Activated naive CD4-positive, alpha-beta T cell treated with anti-CD3 and anti-CD28 coated beads, Interleukin-2, amount 10 ng/mL, durations not matched to agents 7 days and 5 days (primary cell): ENCODE measurements around the gene NGF.

ENCODE experiments used
- CTCF ChIA-PET: fragments of 350-600 bp; sonication (Branson Sonifier 250); formaldehyde crosslinking; loops from one replicate; lab custom pipeline; 2021; ENCODE audit warnings: antibody characterized with exemption; lab: Charles Lee
- DNase-seq: peaks from one replicate; pipeline ENCODE4 v3.0.0-alpha.2; 2020
- H3K27ac Mint-ChIP-seq: one replicate; pipeline ENCODE4 v1.8.0; 2021; ENCODE audit warnings: mild to moderate bottlenecking, moderate library complexity, mixed read lengths
- H3K27me3 Mint-ChIP-seq: one replicate; pipeline ENCODE4 v1.8.0; 2021; ENCODE audit warnings: mild to moderate bottlenecking, mixed read lengths
- H3K36me3 Mint-ChIP-seq: one replicate; pipeline ENCODE4 v1.8.0; 2021; ENCODE audit warnings: mixed read lengths
- H3K4me1 Mint-ChIP-seq: one replicate; pipeline ENCODE4 v1.8.0; 2021; ENCODE audit warnings: mixed read lengths
- H3K4me3 Mint-ChIP-seq: one replicate; pipeline ENCODE4 v1.8.0; 2021; ENCODE audit warnings: mild to moderate bottlenecking, moderate library complexity, mixed read lengths
- H3K9me3 Mint-ChIP-seq: one replicate; pipeline ENCODE4 v1.8.0; 2021; ENCODE audit warnings: mixed read lengths

The NGF gene

DNA sequence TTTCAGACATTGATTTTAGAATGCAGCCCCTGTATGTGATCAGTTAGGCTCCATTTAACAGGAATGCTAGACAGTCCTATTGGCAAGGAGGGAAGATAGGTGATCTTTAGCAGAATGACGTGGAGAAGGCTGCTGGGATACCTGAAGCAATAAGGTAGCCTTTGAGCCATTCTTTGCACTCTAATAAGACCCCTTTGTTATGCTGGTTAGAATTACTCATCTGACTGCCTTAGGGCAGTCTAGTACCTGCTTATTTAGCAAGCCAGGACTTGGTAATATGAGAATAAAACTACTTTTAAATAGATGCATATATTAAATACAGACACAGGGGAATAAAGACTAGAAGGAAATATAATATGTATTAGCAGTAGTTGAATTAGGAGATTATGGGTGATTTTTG is 29.1 kb downstream of the NGF start:
- Mint-ChIP-seq H3K27me3 (no peaks in the 10 kb centered on the region), H3K27ac (no peak overlapping the region), H3K4me1 (no peaks in the 10 kb centered on the region), H3K4me3 (no peak overlapping the region), H3K36me3 (no peaks in the 10 kb centered on the region), H3K9me3 (no peaks in the 10 kb centered on the region)
- DNase-seq, result no peak
- CTCF ChIA-PET, result no interaction called here

DNA sequence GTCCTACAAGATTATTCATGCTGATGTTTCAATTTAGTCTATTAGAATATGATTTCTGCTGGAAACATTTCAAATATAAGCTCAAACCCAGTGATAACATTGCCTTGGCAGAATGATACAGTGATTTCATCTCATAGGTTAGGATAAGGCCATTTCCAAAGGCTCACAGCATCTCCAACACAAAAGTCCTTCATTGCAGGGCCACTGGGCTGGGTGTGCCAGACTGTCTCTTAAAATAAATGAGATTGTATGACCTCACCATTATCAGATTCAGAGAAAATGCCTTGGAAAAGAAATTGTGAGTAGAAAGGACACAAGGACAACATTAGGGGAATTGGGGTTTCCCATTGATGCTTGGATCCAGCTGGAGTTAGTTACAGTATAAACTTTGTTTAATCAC is 30.4 kb downstream of the NGF start:
- CTCF ChIA-PET, result no interaction called here
- Mint-ChIP-seq H3K27ac (no peak overlapping the region), H3K9me3 (no peaks in the 10 kb centered on the region), H3K36me3 (no peaks in the 10 kb centered on the region), H3K4me1 (no peaks in the 10 kb centered on the region), H3K27me3 (no peaks in the 10 kb centered on the region), H3K4me3 (no peak overlapping the region)
- no peak for DNase-seq

DNA sequence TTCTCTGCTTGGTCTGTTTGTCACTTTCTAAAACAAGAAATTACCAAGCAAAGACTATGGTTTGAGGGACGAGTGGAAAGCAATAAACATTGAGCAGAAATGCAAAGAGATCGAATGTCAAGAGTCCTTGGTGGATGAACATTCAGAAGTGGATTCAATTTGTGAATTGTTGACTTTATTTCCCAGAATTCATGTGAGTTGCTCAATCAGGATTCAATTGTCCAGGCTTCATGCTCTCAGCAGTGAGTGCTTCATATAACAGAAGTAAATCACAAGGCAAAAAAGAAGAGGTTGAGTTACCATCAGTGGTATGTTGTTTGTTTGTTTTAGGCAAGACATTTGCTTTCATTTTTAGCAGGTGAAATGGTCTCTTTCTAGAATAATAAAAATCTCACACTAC is 31.9 kb downstream of the NGF start:
- no peak overlapping the region for H3K4me3 Mint-ChIP-seq
- H3K9me3 Mint-ChIP-seq, result no peaks in the 10 kb centered on the region
- H3K27me3 Mint-ChIP-seq, result no peaks in the 10 kb centered on the region
- CTCF ChIA-PET, result no interaction called here
- H3K36me3 Mint-ChIP-seq, result no peaks in the 10 kb centered on the region
- no peak overlapping the region for H3K27ac Mint-ChIP-seq
- no peaks in the 10 kb centered on the region for H3K4me1 Mint-ChIP-seq
- DNase-seq, result no peak

DNA sequence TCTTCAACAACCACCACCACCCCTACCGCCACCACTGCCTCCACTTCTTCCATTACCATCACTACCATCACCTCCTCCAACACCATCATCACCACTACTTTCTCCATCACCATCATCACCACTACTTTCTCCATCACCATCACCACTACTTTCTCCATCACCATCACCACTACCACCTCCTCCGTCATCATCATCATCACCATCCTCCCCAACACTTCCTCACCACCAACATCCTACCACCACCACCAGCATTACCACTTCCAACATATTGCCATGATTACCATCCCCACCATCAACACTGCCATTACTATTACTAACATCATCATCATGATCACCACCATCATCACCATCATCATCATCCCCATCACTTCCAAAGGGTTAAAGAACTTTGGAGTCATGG is 34.7 kb downstream of the NGF start:
- H3K4me1 Mint-ChIP-seq, result no peaks in the 10 kb centered on the region
- H3K36me3 Mint-ChIP-seq, result no peaks in the 10 kb centered on the region
- DNase-seq, result no peak
- no peaks in the 10 kb centered on the region for H3K9me3 Mint-ChIP-seq
- H3K27me3 Mint-ChIP-seq, result no peaks in the 10 kb centered on the region
- CTCF ChIA-PET, result no interaction called here
- H3K4me3 Mint-ChIP-seq, result no peak overlapping the region
- H3K27ac Mint-ChIP-seq, result no peak overlapping the region

DNA sequence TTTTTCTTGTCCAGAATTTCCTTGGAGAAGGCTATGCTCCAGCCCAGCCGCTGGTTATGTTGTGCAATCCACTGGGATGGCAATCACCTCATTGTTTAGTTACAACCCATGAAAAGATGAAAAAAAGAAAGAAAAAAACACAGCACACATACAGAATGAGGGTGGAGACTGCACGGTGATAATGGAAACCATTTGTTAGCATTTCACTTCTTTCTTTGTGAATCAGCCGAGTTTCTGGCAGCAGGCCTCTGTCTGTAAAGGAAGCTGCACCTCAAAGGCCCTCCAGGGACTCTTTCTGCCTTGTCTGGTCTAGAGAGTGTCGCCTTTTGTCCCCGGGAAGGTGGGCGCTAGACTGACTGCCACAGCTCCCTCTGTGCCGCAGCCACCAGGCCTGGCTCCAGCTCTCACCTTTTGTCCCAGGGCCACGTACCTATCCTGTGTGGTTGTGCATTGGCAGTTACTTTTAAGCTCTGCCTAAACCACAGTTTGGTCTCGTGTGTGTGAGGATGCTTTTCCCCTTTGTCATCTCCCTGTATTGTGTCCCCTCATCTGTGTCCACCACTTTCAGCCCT is 35.6 kb downstream of the NGF start:
- DNase-seq, result no peak
- H3K27ac Mint-ChIP-seq, result no peak overlapping the region
- H3K27me3 Mint-ChIP-seq, result no peaks in the 10 kb centered on the region
- H3K9me3 Mint-ChIP-seq, result no peaks in the 10 kb centered on the region
- CTCF ChIA-PET, result no interaction called here
- no peaks in the 10 kb centered on the region for H3K4me1 Mint-ChIP-seq
- no peaks in the 10 kb centered on the region for H3K36me3 Mint-ChIP-seq
- H3K4me3 Mint-ChIP-seq, result no peak overlapping the region

DNA sequence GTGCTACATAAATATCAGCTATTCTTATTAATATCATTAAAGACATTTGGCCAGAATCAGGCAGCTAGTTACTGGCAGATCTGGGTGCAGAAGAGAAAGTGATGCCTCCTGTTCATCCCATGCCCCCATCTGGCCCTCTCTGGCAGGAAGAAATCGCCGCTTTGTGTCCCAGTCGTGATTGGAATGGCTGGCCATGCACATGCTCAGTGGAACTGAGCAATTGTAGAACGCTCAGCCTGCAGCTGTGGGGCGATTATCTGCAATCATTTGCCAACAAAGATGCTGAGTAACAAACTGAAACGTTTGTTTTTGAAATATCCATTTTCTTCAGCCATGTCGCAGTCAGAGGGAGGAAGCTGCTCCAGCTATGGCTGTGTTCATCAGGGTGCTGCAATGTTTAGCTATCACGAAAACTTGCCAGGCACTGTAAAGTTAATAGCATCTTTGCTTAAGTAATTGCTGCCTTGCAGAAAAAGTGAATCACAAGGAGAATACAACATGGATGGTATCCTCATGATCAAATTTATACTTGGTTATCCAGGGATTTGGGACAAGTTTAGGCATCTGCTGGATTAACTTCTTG is 36.5 kb downstream of the NGF start:
- CTCF ChIA-PET, result interaction anchor here (1.2 kb wide), 1 partner anchor 163 kb away, joined by 3 read pairs; no protein-coding TSS in a partner anchor
- DNase-seq, result no peak
- H3K4me3 Mint-ChIP-seq, result no peak overlapping the region
- no peak overlapping the region for H3K27ac Mint-ChIP-seq
- no peaks in the 10 kb centered on the region for H3K9me3 Mint-ChIP-seq
- no peaks in the 10 kb centered on the region for H3K36me3 Mint-ChIP-seq
- no peaks in the 10 kb centered on the region for H3K27me3 Mint-ChIP-seq
- H3K4me1 Mint-ChIP-seq, result no peaks in the 10 kb centered on the region

DNA sequence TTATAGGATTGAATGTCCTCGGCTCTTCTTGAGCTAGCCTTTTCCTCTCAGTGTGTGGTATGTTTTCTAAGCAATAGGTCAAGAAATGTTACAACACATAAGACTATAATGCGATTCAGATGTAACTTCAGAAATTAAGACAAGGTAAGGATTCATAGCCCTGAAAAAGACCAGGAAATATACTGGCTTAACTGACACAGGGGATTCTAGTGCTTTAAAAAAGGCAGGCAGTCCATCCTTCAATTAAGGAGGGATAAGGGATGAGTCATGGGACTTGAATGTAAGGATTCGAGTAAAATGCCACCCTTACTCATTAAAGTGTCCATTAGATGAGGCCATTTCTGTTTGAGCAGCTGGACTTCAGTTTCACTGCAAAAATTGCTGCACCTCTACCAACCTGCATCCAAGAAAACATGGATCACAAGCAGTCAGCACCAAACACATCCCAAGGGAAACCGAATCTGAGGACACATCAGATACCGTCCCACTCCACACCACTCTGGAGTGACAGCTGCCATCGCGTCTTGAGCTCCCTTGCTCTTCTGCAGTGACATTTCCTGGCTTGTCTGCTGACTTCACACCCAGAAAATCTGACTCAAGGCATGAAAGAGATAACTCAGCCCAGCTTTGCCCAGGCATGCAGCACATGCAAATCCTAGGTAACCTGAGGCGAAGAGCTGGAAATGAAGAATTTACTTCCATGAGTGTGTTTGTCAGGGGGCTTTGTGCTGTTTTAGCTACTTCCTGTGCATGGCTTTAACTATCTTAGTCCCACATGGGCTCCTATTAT is 37.8 kb downstream of the NGF start:
- CTCF ChIA-PET, result interaction anchor here (1.2 kb wide), 1 partner anchor 162 kb away, joined by 3 read pairs; no protein-coding TSS in a partner anchor
- no peaks in the 10 kb centered on the region for H3K27me3 Mint-ChIP-seq
- H3K4me1 Mint-ChIP-seq, result no peaks in the 10 kb centered on the region

DNA sequence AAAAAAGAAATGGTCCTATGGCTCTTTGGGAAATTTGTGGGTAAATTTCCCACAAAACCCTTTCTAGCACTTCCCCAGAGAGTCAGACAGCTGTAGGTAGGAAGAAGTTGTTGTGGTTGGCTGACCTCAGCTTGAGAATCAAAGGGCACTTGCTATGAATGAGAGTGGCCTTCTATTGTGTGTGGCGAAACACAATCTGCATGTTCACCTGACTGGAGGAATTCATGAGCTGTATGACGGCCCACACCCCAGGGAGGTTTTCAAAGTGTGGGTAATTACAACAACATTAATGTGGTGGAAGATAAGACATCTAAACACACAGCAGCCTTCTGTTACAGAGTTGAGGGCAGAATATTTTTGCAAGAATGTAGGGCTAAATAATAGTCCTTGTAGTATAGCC is 38.8 kb downstream of the NGF start:
- Mint-ChIP-seq H3K36me3 (no peaks in the 10 kb centered on the region), H3K27ac (no peak overlapping the region), H3K9me3 (no peaks in the 10 kb centered on the region), H3K4me3 (no peak overlapping the region), H3K27me3 (no peaks in the 10 kb centered on the region), H3K4me1 (no peaks in the 10 kb centered on the region)
- CTCF ChIA-PET, result no interaction called here
- DNase-seq, result no peak

More for the DNA sequence above, 37.8 kb downstream of the NGF start:
- Mint-ChIP-seq H3K36me3 (no peaks in the 10 kb centered on the region), H3K27ac (no peak overlapping the region), H3K4me3 (no peak overlapping the region), H3K9me3 (no peaks in the 10 kb centered on the region)
- DNase-seq, result no peak

DNA sequence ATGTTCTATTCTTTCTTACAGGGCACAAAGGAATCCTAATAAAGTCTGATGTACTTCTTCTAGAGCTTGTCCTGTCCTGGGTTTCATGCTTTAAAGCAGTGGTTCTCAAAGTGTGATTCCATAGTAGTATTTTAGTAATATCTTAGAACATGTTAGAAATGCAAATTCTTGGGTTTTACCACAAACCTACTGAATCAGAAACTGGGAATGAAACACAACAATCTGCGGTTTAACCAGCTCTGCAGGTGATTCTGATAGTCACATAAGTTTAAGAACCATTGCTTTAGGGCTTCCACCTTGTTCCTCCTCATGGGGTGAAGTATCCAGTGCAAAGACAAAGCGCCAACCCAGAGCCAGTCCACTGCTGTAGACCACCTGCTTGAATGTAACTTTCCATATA is 41.1 kb downstream of the NGF start:
- Mint-ChIP-seq H3K4me1 (no peaks in the 10 kb centered on the region), H3K36me3 (no peaks in the 10 kb centered on the region), H3K27ac (no peak overlapping the region), H3K27me3 (peaks cover under 1% of the 10 kb centered on the region), H3K4me3 (no peak overlapping the region), H3K9me3 (no peaks in the 10 kb centered on the region)
- CTCF ChIA-PET, result no interaction called here
- no peak for DNase-seq

DNA sequence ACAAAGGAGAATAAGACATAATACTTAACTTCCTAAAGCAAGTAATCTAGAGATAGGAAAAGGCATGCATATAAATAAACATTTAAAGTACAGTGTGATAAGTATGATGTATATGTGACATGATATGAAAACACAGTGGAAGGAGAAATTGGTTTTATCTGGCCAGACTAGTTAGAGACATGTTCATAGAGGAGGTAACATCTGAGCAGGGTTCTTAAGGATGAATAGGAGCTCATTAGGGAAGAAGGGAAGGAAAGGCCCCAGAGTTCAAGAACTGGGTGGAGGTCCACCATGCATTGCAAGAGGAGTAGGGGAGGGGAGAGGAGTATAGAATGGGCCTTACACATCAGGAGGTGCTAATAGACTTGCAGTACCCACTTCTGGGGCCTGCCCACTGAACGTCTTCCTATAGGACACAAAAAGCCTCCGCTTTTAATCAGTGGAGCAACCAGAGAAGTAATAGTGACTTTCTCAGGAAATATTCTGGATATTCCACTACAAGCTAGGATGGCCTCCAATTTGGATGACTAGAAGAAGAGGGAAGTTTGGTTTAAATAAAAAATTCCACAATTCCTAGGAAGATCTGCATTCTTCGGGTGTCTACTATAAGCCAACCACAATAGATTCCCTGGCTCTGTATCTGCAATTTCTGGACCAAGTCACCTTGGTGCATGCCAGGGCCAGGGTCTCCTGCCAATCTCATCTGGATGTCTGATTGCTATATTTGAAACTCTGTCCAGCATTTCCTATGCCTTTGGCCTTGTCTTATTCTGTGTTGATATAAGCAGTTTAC is 41.9 kb downstream of the NGF start:
- DNase-seq, result no peak
- no peak overlapping the region for H3K4me3 Mint-ChIP-seq
- H3K27me3 Mint-ChIP-seq, result peaks cover 6% of the 10 kb centered on the region
- H3K27ac Mint-ChIP-seq, result no peak overlapping the region
- H3K36me3 Mint-ChIP-seq, result no peaks in the 10 kb centered on the region
- no peaks in the 10 kb centered on the region for H3K4me1 Mint-ChIP-seq
- CTCF ChIA-PET, result no interaction called here
- H3K9me3 Mint-ChIP-seq, result no peaks in the 10 kb centered on the region

DNA sequence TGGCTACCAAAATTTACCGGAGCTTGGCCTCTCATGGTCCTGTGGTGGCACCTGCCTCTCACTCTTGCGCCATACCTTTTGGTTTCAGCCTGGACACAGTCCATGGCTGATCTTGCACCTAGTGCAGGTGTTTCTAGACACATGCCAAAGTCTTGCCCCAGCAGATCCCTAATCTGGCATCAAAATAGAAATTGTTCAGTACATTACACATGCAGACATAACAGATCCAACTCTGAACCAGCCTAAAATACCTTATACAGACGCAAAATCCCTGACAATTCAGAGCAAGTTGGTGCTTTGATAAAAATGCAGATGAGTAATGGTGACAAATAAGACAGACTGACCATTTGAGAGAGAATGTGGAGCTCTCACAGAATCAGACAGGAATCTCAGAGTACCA is 44.1 kb downstream of the NGF start:
- DNase-seq, result no peak
- H3K9me3 Mint-ChIP-seq, result no peaks in the 10 kb centered on the region

DNA sequence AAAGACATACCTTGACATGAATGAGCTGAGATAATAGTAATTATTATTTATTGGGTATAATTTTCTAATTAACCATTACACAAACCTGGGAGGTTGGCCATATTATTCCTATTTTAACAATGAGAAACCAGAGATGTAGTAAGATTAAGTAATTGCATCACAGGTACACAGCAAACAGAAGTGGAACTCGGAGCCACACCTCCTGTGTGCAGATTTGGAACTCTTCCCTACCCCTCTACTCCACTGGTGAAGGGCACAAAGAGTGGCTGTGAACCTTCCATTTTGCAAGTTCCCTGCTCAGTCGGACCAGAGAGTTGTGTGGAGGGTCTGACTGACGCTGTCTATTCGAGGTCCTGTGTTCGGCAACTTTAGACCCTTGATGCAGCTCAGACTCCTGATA is 45.0 kb downstream of the NGF start:
- CTCF ChIA-PET, result no interaction called here

More for the DNA sequence above, 44.1 kb downstream of the NGF start:
- Mint-ChIP-seq H3K27me3 (peaks cover 10% of the 10 kb centered on the region), H3K36me3 (no peaks in the 10 kb centered on the region), H3K4me1 (no peaks in the 10 kb centered on the region), H3K4me3 (no peak overlapping the region), H3K27ac (no peak overlapping the region)
- CTCF ChIA-PET, result no interaction called here

DNA sequence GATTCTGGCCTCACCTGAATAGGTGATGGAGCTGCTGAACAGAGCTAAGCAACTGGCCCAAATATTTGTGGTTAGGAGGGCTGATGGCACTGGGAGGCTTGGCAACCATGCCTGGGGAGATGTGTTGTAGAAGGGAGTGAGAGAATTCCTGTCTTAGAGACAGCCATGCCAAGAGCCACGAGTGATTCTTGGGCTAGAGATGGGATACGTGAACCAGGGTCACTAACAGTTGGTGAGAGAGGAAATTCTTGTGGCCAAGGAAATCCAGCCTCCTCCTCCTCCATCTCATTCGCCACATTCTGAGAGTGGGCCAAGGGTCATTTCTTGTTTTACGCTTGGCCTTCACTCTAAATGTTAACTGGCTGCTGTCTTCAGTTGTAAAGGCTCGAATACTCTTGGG is 46.3 kb downstream of the NGF start:
- Mint-ChIP-seq H3K9me3 (no peaks in the 10 kb centered on the region), H3K27ac (no peak overlapping the region), H3K27me3 (peaks cover 10% of the 10 kb centered on the region), H3K4me1 (no peaks in the 10 kb centered on the region), H3K36me3 (no peaks in the 10 kb centered on the region), H3K4me3 (no peak overlapping the region)
- no peak for DNase-seq
- CTCF ChIA-PET, result no interaction called here

More for the DNA sequence above, 45.0 kb downstream of the NGF start:
- no peak for DNase-seq
- H3K27ac Mint-ChIP-seq, result no peak overlapping the region
- no peaks in the 10 kb centered on the region for H3K4me1 Mint-ChIP-seq
- peaks cover 10% of the 10 kb centered on the region for H3K27me3 Mint-ChIP-seq
- no peaks in the 10 kb centered on the region for H3K36me3 Mint-ChIP-seq
- H3K9me3 Mint-ChIP-seq, result no peaks in the 10 kb centered on the region
- no peak overlapping the region for H3K4me3 Mint-ChIP-seq

DNA sequence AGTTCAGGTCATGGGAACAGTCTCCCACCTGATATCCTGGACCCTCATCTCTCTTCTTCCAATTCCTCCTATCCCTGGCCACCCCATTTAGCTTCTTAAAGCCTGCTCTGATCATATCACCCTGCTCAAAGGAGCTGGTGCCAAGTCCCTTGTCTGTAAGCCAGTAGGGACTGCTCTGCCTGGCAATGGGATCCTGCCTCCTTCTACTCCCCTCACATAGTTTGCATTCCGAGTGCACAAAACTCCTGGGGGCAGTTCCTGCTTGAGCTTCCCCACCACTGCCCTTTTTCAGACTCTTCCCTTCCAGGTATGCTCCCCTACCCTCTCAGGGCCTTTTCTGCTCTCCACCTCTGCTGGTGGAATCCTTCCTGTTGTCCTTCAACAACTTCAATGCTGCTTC is 48.1 kb downstream of the NGF start:
- CTCF ChIA-PET, result no interaction called here
- peaks cover 10% of the 10 kb centered on the region for H3K27me3 Mint-ChIP-seq
- H3K36me3 Mint-ChIP-seq, result no peaks in the 10 kb centered on the region
- no peak overlapping the region for H3K27ac Mint-ChIP-seq
- no peaks in the 10 kb centered on the region for H3K4me1 Mint-ChIP-seq
- no peak for DNase-seq
- H3K4me3 Mint-ChIP-seq, result no peak overlapping the region
- no peaks in the 10 kb centered on the region for H3K9me3 Mint-ChIP-seq
